ENCODE measurements around the gene PHKB.
"Not testable (repeated sequence)": the region's sequence is repeated elsewhere in the genome, so short reads cannot be mapped to it uniquely, and the experiment has no call there.

PHKB gene

DNA sequence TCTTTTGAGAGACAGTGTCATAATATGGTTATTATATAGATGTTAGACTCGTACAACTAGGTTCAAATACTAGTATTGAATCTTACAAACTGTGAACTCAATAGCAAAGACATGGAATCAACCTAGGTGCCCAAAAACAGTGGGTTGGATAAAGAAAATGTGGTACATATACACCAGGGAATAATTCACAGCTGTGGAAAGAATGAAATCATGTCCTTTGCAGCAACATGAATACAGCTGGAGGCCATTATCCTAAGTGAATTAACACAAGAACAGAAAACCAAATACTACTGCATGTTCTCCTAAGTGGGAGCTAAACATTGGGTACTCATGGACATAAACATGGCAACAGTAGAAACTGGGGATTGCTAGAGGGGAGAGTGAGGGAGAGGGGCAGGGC is 8.1 kb downstream of the PHKB start:
- no peak for DNase-seq (ENCODE audit: low spot score)

DNA sequence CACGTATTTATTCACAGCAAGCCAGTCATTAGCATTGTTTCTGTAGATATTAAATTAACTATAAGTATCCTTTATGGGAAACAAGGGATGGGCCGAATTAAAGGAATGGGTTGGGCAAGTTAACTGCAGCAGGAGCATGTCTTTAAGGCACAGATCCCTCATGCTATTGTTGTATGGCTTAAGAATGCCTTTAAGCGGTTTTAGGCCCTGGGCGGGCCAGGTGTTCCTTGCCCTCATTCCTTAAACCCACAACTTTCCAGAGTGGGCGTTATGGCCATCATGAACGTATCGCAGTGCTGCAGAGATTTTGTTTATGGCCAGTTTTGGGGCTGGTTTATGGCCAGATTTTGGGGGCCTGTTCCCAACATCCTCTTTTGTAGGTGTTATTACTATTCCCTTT is 9.1 kb downstream of the PHKB start:
- no peak for DNase-seq (ENCODE audit: low spot score)

DNA sequence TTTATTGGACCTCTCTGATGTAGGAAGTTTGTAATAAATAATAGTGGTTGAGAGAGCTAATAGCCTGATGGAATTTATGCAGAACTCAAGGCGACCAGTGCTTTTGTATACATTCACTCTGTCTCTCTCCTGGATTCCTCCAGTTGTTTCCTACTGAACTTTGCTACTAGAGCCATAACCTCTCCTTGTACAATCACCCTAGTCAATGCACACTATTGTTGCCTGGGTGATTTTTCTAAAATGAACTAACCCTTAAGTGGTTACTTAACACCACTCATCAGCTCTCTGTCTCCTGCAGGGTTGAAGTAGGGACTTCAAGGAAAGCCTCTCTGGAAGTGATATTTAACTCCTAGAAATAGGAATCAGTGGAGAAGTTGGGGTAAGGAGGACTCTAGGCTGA is 9.7 kb downstream of the PHKB start:
- DNase-seq (ENCODE audit: low spot score) = no peak

DNA sequence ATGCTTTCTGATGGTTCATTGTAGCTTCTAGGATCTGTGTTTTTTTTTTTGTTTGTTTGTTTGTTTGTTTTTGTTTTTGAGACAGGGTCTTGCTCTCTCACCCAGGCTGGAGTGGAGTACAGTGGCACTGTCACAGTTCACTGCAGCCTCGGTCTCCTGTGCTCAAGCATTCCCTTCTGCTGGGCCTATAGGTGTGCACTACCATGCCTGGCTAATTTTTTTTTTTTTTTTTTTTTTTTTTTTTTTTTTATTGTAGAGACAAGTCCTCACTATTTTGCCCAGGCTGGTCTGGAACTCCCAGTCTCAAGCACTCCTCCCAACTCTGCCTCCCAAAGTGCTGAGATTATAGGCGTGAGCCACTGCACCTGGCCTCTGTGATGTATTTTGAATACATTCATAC is 11.9 kb downstream of the PHKB start:
- not testable (repeated sequence) for DNase-seq (ENCODE audit: low spot score)

DNA sequence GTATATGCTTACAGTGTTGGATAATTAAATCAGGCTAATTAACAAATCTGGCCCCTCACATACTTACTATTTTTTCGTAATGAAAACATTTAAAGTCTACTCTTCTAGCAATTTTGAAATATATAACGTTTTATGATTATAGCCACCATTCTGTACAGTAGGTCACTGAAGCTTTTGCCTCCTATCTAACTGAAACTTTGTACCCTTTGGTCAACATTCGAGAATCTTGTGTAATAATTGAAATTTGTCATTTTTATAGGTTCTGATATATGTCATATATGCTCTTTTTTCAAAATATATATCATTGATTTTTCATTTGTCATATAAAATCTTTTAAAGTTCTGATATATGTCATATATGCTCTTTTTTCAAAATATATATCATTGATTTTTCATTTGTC is 12.7 kb downstream of the PHKB start:
- DNase-seq (ENCODE audit: low spot score) = no peak

DNA sequence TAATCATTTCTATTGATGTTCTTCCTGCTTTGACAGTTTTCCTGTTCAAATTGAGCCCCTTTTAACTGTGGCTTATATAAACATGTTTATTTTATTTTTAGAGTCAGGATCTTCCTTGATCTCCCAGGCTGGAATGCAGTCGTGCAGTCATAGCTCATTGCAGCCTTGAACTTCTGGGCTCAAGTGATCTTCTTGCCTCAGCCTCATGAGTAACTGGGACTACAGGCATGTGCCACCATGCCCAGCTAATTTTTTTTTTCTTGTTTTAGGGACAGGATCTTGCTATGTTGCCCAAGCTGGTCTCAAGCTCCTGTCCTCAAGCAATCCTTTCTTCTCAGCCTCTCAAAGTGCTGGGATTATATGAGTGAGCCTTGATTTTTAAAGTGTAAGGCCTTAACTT is 14.7 kb downstream of the PHKB start:
- DNase-seq (ENCODE audit: low spot score) = no peak

DNA sequence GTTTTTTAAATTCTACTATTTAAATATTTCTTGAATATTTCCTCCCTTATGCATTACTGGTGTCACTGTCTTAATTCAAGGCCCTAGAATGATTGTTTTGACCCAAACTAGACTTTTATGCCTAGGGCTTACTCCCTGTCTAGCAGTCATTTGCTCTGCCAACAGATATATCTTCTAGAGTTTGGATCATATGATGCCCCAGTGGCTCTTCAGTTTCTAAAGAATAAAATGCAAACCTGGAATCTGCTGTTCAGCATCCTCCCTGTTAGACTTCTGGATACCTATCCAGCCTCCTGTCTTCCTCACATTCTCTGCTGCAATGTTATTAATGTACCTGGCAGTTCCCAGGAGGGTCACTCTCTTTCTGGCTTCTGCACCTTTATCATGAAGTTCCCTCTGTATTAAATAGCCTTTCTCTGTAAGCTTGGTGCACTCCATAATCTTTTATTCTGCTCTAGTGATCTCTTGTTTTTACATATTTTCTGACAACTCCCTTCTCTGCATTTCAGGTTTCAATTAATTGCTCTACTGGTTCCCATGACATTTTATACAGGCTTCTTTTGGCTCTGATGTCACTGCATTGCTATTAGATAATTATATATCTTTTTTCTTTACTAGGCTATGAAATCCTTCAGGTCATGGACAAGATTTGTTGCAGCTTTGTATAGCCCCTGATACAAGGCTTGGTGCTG is 15.7 kb downstream of the PHKB start:
- DNase-seq (ENCODE audit: low spot score) = no peak

DNA sequence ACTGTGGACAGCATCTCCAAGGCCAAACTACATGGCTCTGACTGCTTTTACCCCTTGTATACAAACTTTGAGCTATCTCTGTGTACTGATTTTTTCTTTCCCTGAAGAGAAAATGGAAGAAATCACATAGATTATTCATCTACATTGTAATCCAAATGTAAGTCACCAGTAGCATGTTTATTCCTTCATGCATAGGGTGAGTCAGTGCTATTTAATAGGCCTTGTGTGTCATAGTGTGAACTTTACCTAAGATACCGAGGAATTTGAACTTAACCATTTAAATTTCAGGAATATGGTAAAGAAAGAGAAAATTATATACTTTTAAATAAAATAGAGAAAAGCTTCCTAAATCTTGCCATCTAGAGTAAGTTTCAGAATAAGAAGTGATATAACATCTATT is 16.5 kb downstream of the PHKB start:
- DNase-seq (ENCODE audit: low spot score) = no peak

DNA sequence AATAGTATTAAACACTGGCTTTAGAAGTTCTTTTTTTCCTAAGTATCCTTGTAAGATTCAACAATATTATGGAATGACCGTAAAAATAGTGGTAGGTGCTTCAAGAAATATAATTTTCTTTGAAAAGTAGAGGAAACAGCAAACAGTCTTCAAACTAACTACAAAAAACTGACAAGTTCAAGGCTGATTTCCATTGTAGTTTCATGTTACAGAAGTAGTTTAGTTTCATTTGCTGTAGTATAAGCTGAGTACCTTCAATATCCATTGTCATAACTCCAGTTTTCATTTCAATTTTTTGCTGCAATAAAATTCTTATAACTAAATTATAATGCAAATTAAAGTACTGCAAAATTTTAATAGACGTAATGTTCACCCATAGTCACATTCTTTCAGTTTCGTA is 19.3 kb downstream of the PHKB start:
- no peak for DNase-seq (ENCODE audit: low spot score)

DNA sequence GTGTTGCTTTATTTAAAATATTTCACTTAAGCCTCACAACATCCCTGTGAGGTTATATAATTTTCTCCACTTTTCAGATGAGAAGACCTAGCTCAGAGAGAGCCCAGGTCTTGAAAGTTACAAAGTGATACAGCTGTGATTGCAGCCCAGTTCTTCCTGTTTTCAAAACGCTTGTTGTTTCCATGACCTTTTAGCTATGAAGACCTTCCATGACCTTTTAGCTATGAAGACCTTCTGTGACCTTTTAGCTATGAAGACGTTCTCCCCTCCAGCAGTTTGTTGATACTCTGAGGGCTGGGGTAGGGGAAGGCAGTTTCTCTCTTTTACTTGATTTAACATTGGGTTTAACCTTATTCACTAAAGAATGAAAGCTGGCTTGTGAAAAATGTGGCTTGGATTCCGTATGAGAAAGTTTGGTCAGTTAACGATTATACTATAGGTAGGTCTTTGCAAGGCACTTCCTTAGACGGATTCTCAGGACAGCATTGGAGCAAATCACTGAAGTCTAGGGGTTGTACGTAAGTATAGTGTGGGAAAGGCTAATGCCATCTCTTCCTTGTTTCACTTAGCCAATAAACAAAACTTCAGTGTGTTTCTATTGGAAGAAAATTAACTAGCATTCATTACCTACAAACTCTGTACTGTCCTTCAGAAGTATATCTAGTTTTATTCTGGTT is 20.7 kb downstream of the PHKB start:
- no peak for DNase-seq (ENCODE audit: low spot score)

DNA sequence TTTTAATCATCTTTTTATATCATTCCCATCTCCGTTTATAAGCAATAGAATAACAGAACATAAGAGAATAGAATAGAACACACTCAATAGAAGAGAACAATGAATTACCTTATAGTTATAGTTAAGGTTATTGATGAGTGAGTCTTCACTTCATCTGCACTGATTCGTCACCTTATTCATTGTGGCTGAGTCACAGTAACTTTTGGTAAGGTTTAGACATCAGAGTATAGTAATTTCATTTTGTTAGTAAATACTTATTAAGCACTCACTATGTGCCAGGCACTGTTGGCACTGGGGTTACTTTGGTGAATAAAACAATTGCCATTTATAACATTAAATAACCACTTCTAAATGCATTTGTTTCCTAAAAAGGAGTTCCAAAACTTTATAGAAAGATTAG is 22.5 kb downstream of the PHKB start:
- DNase-seq (ENCODE audit: low spot score) = no peak

DNA sequence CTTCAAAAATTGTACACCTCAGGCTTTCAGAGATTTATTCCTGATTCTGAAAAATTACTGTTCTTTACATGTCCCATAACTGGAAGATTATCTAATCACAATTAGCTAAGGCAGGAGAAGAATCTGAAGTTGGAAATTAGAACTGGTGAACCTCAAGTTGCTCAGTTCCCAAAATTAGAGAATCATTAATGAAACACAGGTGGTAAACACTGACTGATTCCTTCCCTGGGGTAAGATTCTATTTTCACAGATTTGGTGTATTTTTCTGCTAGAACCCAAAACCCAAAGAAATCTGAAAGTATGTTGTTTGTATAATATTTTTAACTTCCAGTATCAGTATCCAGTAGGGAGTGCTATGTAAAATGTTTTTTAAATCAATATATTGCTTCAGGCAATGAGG is 25.7 kb downstream of the PHKB start:
- no peak for DNase-seq (ENCODE audit: low spot score)

DNA sequence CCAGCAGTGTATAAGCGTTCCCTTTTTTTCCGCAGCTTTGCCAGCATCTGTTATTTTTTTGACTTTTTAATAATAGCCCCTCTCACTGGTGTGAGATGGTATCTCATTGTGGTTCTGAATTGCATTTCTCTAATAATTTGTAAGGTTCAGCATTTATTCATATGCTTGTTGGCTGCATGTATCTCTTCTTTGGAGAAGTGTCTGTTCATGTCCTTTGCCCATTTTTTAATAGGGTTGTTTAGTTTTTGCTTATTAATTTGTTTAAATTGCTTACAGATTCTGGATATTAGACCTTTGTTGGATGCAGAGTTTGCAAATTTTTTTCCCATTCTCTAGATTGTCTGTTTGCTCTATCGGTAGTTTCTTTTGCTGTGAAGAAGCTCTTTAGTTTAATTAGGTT is 26.9 kb downstream of the PHKB start:
- DNase-seq (ENCODE audit: low spot score) = no peak

DNA sequence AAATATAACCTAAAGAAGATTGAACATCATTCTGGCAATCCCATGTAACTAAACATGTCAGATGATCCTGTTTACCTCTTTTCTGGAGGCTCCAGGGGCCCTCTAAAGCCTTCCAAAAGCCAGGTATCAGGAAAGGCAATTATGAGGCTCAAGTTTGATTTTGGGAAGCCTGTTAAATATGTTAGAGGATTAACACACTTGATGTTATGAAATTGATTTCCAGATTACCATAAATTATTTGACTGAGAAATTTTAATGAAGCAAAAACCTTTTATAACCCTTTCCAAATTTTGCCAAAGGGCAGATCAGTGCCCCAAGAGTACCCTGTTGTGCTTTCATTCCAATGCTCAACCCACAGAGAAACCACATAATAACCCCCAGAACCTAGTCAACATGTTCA is 29.3 kb downstream of the PHKB start:
- no peak for DNase-seq (ENCODE audit: low spot score)

DNA sequence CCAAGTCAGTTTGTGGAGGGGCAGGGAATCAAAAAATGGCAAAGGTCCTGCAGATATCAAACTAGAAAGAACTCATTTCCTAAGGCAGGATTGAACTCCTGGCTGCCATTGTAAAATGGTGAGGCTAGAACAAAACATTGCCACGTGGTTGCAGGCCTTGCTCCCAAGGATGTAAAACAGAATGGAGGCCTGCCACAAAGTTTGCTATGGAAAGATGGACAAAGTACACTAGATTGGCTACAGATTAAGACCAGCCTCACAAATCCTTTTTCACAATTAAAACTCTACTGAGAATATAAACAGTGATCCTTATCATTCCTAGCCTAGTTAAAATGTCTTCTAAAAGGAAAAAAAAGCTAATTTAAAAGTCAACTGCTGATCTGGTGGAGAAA is 30.9 kb downstream of the PHKB start:
- DNase-seq (ENCODE audit: low spot score) = no peak

DNA sequence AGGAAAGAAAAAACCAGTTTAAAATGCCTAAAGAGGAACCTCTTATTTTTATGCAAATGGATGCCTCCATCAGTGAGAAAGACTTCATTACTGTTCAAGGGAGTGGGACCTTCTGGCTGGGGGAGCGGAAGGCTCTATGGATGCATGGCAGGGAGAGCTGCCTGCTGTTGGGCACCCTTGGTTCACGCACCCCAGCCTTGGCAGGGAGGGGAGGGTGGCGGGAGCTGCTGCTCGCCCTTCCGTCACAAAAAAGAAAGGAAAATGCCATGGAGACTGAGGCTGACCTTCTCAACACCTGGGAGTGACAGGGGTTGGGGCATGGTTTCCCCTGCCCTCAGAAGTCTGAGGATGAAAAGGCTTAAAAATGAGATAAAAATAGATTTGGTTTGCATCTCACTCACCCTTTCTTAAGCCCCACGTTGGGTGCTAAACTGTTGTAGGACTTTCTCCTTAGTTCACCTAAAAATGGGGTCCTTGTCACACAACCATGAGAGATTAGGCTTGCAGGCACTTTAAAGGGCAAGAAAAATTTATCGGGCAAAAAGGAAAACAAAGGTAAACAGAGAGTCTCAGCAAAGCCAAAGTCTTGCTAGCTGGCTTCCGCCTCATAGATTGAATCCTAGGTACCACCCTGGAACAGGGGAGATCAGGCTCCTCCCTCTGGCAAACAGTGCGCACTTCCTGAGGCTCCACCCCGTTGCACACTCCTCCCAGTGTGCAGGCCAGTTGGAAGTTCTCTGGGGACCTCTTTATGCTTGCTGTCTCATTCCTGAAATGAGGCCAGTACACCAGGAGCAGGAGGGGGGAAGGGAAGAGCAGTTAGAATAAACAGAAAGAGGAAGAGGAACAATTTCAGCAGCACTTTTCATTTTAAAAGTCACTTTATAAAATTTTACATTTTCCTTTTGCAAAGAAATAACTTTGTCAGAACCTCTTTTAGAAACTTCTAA is 31.6 kb downstream of the PHKB start:
- DNase-seq (ENCODE audit: low spot score) = no peak

DNA sequence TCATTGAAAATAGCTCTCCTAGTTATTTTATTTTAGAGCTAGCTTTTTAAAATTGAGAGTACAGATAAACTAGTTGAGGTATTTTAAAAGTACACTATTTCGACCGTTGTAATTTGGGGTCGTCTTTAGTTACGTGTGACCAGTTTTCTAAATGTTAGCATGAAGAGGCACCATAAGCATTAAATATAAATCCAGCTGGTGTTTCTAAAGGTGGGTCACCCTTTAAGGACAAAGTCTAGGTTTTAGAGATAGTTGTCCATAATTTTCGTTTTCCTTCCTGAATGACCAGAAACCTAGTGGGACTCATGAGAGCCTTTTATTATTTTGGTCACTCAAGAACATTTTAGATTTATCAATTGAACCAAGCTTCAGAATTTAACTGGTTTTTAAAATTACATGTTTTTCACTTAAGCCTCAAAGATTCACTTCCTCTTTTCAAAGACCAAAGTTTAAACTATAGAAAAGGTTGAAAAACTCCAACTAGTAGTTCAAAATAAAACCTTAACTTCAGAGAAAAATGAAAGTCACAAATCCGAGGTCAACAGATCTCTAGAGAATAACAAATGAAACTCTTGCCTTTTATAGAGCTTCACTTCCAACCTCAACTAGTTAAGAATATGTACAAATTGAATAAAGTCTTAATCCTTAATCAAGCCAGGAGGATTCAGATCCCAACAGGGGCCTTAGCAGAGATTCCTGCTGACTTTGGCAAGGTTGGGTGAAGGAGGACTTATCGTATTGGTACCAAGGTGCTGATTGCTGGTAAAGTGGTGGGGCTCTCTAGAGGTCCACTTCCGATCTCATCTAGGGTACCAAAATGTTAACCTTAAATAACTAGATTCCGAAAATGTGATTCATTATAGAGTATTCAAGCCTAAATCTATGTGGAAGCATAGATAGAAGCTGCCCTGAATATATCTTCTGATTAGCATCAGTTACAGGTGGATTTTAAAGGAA is 32.5 kb downstream of the PHKB start:
- no peak for DNase-seq (ENCODE audit: low spot score)

DNA sequence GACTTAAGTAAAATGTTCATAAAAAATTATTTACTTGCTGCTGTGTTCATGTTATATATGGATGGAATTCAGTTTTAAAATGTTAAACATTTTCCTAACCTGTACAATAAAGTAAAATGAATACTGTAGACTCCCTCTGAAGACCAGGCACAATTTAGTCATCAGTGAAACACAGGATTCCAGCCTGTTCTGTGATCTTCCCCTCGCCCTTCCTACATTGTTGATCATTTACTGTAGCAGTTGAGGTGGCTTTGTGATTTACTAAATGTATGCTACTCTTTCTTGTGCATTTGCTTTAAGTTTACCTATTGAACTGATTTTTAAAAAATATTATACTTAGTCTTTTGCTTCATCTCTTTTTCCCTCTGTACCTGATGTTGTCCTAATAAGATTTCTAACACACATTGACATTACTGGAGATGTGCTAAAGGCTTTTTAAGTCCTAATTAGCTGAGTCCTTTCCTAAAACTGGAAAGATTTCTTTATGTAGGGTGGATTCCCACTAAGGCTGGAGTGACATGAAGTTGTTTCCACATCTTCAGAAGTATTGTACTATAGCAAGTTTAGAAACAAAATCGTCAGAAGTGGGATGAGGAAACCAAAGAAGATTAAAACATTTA is 38.1 kb downstream of the PHKB start:
- DNase-seq (ENCODE audit: low spot score) = no peak

DNA sequence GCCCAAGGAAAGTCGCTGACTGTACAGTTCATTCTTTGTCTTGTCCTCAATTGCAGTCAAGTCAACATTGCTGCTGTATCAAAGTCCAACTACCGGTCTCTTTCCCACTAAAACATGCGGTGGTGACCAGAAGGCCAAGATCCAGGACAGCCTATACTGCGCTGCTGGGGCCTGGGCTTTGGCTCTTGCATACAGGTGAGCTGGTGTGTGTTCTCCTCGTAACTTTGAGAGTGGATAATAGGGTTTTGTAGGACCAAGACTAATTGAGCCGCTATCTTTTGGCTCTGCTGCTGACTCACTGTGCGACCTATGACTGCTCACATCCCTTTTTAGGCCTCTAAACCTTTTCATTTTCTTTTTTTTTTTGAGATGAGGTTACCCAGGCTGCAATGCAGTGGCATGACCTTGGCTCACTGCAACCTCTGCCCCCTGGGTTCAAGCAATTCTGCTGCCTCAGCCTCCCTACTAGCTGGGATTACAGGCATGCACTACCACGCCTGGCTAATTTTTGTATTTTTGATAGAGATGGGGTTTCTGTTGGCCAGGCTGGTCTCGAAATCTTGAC is 38.7 kb downstream of the PHKB start:
- no peak for DNase-seq (ENCODE audit: low spot score)

DNA sequence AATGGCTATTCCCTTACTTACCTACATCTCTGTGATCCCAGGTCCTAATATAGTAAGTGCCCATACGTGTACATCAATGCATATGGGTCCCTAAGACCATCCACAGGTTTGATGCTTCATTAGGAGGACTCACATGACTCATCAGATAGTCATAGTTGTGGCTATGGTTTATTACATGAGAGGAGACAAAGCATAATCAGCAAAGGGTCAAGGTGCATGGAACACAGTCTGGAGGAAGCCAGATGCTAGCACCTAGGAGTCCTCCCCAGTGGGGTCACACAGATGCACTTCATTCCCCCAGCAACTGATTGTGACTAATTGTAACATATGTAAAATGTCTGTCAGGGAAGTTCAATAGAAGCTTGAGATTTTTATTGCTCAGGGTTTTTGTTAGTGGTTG is 42.8 kb downstream of the PHKB start:
- no peak for DNase-seq (ENCODE audit: low spot score)

DNA sequence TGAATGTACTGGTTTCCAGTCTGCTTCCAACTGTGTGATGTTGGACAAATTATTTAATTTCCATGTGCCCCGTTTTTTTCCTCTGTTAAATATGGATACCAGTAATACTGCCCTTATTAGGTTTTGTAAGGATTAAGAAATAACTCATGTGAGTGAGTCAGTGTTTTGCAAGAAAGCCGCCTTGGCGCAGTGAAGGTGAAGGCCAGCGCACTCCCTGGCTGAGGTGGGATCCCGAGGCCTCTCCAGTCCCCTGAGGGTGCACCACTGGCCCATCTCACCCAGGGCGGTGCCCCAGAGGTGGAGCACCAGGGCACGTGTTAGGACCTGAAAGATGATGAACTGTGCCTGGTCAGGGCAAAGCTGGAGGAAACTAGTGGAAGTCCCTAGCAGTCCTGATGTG is 43.5 kb downstream of the PHKB start:
- no peak for DNase-seq (ENCODE audit: low spot score)
